Parietal lobe (tissue), 1 donor: Measurements from ENCODE around the gene KCNJ10. TPM values are rescaled to one million over a fixed set of nuclear protein-coding genes. Genes with fewer than 3 reads are reported as not detected.

Experiments
- total RNA-seq: library from RNA; depleted of rRNA; stranded (reverse); fragments of >200 nt; gene quantifications from one replicate; pipeline ENCODE4 v1.2.3, GENCODE V29; 2014

The KCNJ10 gene
- 3.4 TPM for total RNA-seq

GRCh38 chr1:160069460-160070231 is at the start of gene KCNJ10:
TSS of gene KCNJ10 (minus strand) at chr1:160070160. CDS start at chr1:160042532, 27,628 bp downstream.

DNA sequence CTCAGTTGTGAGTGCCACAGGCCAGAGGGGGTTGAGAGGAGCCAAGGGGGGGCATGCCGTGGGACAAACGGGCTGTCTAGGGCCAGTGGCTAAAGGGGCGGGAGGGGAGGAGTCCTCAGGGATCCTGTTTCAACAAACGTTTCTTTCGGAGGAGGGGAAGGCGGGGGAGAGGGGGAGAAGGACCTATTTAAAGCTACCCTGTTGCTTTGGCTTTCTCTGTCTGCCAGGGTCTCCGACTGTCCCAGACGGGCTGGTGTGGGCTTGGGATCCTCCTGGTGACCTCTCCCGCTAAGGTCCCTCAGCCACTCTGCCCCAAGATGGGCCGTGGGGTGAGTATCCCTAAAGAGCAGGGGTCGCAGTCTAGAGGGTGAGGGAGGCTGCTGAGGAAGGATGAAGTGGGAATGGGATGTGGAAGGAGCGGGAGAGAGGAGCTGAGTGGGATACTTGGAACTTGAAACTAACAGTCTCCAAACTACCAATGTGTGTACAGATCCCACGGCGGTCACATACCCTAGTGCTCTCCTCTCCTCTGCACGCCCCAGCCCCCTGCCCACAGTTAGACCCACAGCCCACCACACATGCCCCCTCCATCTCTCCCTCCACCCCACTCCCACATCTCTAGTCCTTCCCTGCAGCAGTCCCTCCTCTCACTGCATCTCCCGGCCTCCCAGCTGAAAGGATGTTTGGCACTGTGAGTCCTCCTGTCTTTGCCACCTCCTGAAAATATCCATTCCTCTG is 45.8 kb upstream of the KCNJ10 start, which contains the start of gene ATP1A2:
Gene ATP1A2 (plus strand): TSS at position 215 of the 738 bp plus-strand sequence. CDS start 103 bp downstream, at position 318.

GRCh38 chr1:160097911-160098851 is 28.2 kb upstream of the KCNJ10 start, which contains the start of gene IGSF8:
TSS of gene IGSF8 (minus strand) at chr1:160098619. CDS start at chr1:160098472, 147 bp downstream.

DNA sequence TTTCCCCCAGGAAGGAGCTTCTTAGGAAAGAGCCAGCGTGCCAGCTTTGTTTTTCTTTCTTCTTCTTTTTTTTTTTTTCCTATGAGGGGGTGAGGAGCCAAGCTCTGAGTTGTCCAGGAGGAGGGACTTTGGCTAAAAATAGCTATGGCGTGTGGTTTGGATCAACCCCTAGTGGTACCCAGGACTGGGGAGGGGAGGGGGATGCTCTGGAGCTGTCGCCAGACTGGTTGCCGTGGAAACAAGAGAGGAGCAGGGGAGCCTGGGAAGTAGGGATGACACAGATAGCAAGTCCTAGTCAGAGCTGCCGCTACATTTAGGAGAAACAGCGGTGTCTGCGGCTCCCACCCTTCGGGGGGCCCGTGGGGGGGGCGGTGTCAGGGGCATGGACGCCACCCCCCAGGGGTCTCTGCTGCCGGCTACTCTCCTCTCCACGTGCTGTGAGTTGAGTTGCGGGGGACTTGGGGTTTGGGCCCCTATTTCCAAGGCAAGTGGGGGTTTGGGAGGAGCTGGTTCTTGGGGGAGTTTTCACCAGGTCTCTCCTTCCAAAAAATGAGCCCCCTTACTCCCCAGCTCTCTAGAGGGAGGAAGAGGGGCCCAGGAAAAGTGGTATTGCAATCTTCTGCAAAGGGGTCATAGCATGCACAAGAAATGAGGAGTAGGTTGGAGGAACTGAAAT is 11.4 kb upstream of the KCNJ10 start, which contains the start of gene KCNJ9:
Gene KCNJ9 (plus strand): TSS at position 278 of the 676 bp plus-strand sequence. CDS start 2,493 bp downstream, outside the sequence.

DNA sequence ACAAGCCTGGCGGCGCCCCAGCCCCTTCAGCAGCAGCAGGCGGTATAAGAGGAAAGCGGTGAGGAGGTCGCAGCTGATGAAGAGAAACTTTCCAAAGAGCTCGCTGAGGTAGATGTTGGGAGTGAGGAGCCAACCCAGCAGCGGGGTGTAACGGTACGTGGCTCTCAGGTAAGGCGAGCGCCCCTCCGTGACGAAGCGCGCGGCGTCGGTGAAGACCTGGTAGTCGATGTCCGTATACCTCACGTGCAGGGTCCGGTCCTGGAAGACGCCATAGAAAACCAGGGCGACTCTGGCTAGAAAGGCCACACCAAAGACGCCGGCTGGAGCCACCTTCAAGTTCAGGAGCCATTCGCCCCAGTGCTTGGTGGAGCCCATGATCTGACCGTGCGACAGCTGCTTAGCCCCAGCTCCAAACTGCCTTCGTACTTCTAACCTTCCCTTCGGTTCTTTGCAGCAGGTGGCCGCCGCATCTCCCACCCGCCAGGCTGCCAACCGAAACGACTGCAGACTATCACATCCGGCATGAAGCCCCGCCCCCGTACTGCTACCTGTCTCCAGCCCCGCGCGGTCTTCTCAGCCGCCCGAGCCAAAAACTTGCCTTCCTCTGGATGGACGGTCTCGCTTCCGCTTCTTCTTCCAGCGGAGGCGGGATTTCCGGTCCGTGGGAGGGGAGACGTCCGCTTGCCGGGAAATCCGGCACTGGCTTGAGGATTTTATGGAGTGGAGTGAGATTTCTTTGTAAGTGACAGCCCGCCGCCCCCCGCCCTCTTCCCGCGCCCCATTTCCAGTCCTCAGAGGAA is 38.4 kb downstream of the KCNJ10 start, which contains the start of gene PIGM:
Gene PIGM (minus strand): TSS at position 626 of the 800 bp plus-strand sequence. CDS start 251 bp downstream, at position 375.

DNA sequence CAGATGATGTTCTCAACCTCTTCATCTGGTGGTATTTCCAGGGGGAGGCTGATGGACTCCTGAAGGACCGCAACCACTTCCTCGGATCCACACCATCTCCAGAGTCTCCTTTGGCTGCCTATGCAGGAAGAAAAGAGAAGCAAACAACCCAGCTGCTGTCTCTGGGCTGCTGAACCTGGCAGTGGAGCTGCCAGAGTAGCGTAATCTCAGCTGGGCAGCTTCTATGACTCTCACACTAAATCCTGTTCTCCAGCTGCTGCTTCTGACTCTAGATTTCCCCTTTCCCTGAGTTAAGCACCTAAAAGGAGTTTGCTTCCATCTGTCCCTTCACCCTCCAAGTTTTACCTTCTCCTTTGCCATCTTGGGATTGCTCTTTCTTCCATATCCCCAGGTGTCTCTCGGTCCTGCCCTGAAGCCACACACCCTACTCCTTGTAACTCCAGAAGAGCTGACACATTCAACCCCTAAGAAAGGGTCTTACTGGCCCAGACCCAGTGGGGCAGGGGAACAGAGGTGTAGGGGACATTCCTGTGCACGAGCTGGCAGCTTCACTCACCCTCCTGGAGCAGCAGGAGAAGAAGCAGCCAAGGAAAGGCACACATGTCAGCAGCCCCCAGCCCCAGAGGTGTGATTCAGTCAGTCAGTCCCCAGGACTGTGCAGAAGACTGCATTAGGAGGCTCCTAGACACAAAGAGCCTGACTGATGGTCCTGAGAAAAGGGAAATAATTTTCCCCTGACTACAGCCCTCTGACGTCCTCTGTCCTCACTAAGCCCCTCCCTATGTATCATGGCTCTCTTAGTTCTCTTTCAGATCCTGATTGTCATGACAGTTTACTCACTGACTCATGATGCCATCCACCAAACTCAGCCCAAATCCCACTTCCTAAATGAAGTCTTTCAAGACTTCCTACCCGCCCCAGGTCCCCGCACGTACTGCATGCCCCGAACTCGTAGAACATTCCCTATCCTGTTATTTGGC is 116.1 kb downstream of the KCNJ10 start, which contains the start of gene SLAMF9:
Gene SLAMF9 (minus strand): TSS at position 702 of the 980 bp plus-strand sequence. CDS start 100 bp downstream, at position 602.

Other genes with a start within 250 kb of the KCNJ10 start
- gene SLAMF8, start 243.3 kb downstream of the KCNJ10 start, total RNA-seq: not detected
- gene VSIG8, start 207.5 kb downstream of the KCNJ10 start, total RNA-seq: 0.31 TPM
- 0.63 TPM for gene CFAP45, start 170.0 kb downstream of the KCNJ10 start, total RNA-seq
- 16.9 TPM for gene TAGLN2, start 144.7 kb downstream of the KCNJ10 start, total RNA-seq
- 10.6 TPM for gene IGSF9, start 124.5 kb downstream of the KCNJ10 start, total RNA-seq
- gene SLAMF9, start 115.9 kb downstream of the KCNJ10 start, total RNA-seq: not detected
- 9.7 TPM for gene PIGM, start 38.2 kb downstream of the KCNJ10 start, total RNA-seq
- 14.7 TPM for gene KCNJ9, start 11.4 kb upstream of the KCNJ10 start, total RNA-seq
- gene IGSF8, start 28.5 kb upstream of the KCNJ10 start, total RNA-seq: 54.8 TPM
- 61.7 TPM for gene ATP1A2, start 45.6 kb upstream of the KCNJ10 start, total RNA-seq
- gene ATP1A4, start 81.4 kb upstream of the KCNJ10 start, total RNA-seq: 0.31 TPM
- gene CASQ1, start 120.4 kb upstream of the KCNJ10 start, total RNA-seq: 1.9 TPM
- 146 TPM for gene PEA15, start 135.2 kb upstream of the KCNJ10 start, total RNA-seq
- 153 TPM for gene DCAF8, start 192.4 kb upstream of the KCNJ10 start, total RNA-seq
- 36.3 TPM for gene PEX19, start 215.0 kb upstream of the KCNJ10 start, total RNA-seq